Smooth muscle cell (in vitro differentiated cells): ENCODE data around the gene CLDND2. TPM values are rescaled to one million over a fixed set of nuclear protein-coding genes. Genes with fewer than 3 reads are reported as not detected.
"Not testable (repeated sequence)": the region's sequence is repeated elsewhere in the genome, so short reads cannot be mapped to it uniquely, and the experiment has no call there.

Source experiments
- DNase-seq: peaks from one replicate; lab custom pipeline; 2025; ENCODE audit not compliant: unreplicated experiment; lab: John Stamatoyannopoulos, UW
- H2AFZ ChIP-seq: fragments of 200-600 bp; sonication (generic); 2 replicates; pipeline ENCODE4 v1.6.0; 2016; ENCODE audit warnings: antibody characterized with exemption, low read depth, mild to moderate bottlenecking
- H3F3A ChIP-seq: fragments of 200-600 bp; sonication (generic); 2 replicates; pipeline ENCODE4 v1.6.0; 2017; ENCODE audit warnings: antibody characterized with exemption, low read depth
- H3K27ac ChIP-seq: fragments of 200-600 bp; sonication (generic); 2 replicates; pipeline ENCODE4 v1.5.1; 2016; ENCODE audit warnings: low read depth, mild to moderate bottlenecking
- H3K27me3 ChIP-seq: fragments of 200-600 bp; sonication (generic); 2 replicates; pipeline ENCODE4 v1.6.1; 2016; ENCODE audit warnings: low read depth, mild to moderate bottlenecking
- H3K36me3 ChIP-seq: fragments of 200-600 bp; sonication (generic); 2 replicates; pipeline ENCODE4 v1.5.1; 2016; ENCODE audit warnings: low read depth
- H3K4me1 ChIP-seq: fragments of 200-600 bp; sonication (generic); 2 replicates; pipeline ENCODE4 v1.5.1; 2016; ENCODE audit warnings: low read depth
- H3K4me2 ChIP-seq: fragments of 200-600 bp; sonication (generic); 2 replicates; pipeline ENCODE4 v1.6.0; 2016; ENCODE audit warnings: mild to moderate bottlenecking
- H3K4me3 ChIP-seq: fragments of 200-600 bp; sonication (generic); 2 replicates; pipeline ENCODE4 v1.5.1; 2016; ENCODE audit warnings: mild to moderate bottlenecking
- H3K79me2 ChIP-seq: fragments of 200-600 bp; sonication (generic); 2 replicates; pipeline ENCODE4 v1.6.0; 2016; ENCODE audit warnings: low read depth, mild to moderate bottlenecking
- H3K9ac ChIP-seq: fragments of 200-600 bp; sonication (generic); 2 replicates; pipeline ENCODE4 v1.6.0; 2016; ENCODE audit warnings: low read depth
- H3K9me3 ChIP-seq: fragments of 200-600 bp; sonication (generic); replicated peaks from 2 replicates; pipeline ENCODE4 v1.5.1; 2016; ENCODE audit warnings: low read depth
- H4K20me1 ChIP-seq: fragments of 200-600 bp; sonication (generic); 2 replicates; pipeline ENCODE4 v1.6.0; 2016; ENCODE audit warnings: low read depth
- CTCF ChIP-seq: fragments of 200-600 bp; sonication (generic); IDR thresholded peaks from 2 replicates; pipeline ENCODE4 v1.5.1; 2017; ENCODE audit warnings: borderline replicate concordance, mild to moderate bottlenecking, antibody characterized with exemption; ENCODE audit not compliant: insufficient read depth, poor library complexity, severe bottlenecking
- WGBS: methylation state at CpG from one replicate; pipeline ENCODE4 v1.1.7; 2016; ENCODE audit warnings: low lambda C conversion rate; 5-methylcytosine and 5-hydroxymethylcytosine counted together
- polyA plus RNA-seq: library from polyadenylated mRNA; unstranded; fragments of >200 nt; fragmentation: Nextera tagmentation; extraction: Ambion mirVana; gene quantifications from 2 replicates; pipeline ENCODE4 v1.2.1, GENCODE V29; 2016
- total RNA-seq: library from RNA; depleted of rRNA; stranded (reverse); fragments of >200 nt; gene quantifications from 2 replicates; pipeline ENCODE4 v1.2.3, GENCODE V29; 2014

CLDND2 gene
- total and polyA plus RNA-seq, 2 experiments from 2014 or later: 1.4 TPM; not detected in 1

- Histone ChIP-seq H3K27ac (no peak overlapping the region), H3K9ac (no peak overlapping the region), H3F3A (no peaks in the 10 kb centered on the region), H3K79me2 (no peaks in the 10 kb centered on the region), H2AFZ (no peak overlapping the region), H4K20me1 (no peaks in the 10 kb centered on the region), H3K4me3 (no peak overlapping the region), H3K36me3 (no peaks in the 10 kb centered on the region), H3K9me3 (no peaks in the 10 kb centered on the region), H3K4me2 (no peak overlapping the region), H3K4me1 (no peaks in the 10 kb centered on the region), H3K27me3 (no peaks in the 10 kb centered on the region)
- no peak for TF ChIP-seq CTCF
- DNase-seq: no peak
- WGBS: 95% methylated on average over 9 of the region's 9 CpGs
These were observed 33.3 kb upstream of the CLDND2 start for GRCh38 chr19:51402117-51402516.

DNA sequence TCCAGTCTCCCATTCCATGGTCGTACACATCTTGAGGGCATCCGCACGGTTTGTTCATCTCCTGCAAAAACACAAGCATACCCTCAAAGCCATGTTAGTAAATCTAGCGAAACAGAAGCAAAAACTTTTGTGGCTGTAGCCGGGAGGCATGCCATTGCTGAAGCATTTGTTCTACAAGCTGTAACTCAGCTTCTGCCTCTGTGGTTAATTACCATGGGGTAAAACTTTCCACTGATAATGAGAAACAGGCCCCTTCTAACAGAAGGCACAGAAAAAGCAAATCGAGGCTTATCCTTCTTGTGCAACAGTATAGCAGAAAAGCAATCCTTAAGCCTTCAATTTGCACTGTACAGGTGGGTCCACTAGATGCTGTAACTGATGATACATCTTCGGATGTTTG is 31.1 kb upstream of the CLDND2 start:
- not testable (repeated sequence) for DNase-seq, H3K4me1 ChIP-seq, H3K36me3 ChIP-seq, H3K9ac ChIP-seq, H3K9me3 ChIP-seq, H3F3A ChIP-seq, H3K4me3 ChIP-seq, H4K20me1 ChIP-seq, H2AFZ ChIP-seq, H3K27ac ChIP-seq, H3K4me2 ChIP-seq, H3K79me2 ChIP-seq, H3K27me3 ChIP-seq
- 75% methylated on average over 7 of the region's 7 CpGs for WGBS

DNA sequence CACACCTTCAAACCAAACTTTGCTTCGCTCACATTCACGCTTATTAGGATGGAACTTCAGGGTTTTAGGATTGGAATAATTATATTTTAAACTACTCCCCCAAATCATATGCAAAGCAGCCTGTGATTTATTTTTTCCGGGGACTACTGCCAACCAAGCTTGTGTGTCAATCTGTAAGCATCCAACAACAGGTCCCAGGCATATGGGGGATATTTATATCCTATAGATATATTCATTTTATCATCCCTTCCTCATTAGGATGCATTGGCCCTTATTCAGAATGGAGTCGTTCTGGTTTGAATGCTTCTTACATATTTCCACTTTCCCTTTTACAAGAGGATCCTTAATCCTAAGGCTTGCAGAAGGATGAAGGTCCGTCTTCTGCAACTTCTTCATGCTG is 30.4 kb upstream of the CLDND2 start:
- Histone ChIP-seq H3K9me3 (no peaks in the 10 kb centered on the region), H3K36me3 (no peaks in the 10 kb centered on the region), H3K27ac (no peak overlapping the region), H4K20me1 (no peaks in the 10 kb centered on the region), H3K4me2 (no peak overlapping the region), H2AFZ (no peak overlapping the region), H3K4me3 (no peak overlapping the region), H3F3A (no peaks in the 10 kb centered on the region), H3K9ac (no peak overlapping the region), H3K4me1 (peaks cover 9% of the 10 kb centered on the region), H3K27me3 (no peaks in the 10 kb centered on the region), H3K79me2 (no peaks in the 10 kb centered on the region)
- 87% methylated on average over 5 of the region's 5 CpGs for WGBS
- no peak for TF ChIP-seq CTCF
- no peak for DNase-seq

DNA sequence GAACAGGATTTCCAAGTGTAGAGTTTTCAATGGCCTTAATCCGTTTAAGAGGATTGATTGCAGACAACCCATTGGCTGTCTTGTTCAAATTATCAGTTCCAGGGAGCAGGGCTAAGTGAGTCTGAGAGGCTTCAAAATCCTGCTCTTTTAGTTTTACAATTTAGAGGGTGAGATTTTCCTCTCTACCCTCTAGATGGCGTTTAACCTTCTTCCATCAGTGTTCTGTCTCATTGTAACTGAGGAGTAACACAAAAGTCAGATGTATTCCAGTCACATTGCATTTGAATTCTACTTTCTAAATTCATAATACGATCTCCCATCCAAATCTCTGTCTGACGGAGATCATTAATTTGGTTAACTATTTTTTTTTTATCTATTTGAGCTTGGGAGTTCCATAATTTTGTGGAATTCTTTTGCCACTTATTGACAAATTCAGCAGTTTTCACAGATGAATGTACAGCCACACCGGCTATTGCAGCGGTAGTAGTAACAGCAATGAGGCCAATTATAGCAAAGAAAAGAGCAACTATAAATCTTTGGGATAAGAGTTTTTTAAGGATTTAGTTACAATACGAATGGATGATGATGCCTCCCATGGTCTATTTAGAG is 29.4 kb upstream of the CLDND2 start:
- WGBS: 53% methylated on average over 7 of the region's 7 CpGs
- H3F3A ChIP-seq: no peaks in the 10 kb centered on the region
- H3K9me3 ChIP-seq: no peaks in the 10 kb centered on the region
- no peaks in the 10 kb centered on the region for H3K36me3 ChIP-seq
- H3K9ac ChIP-seq: no peak overlapping the region
- peak; percentile 45 for TF ChIP-seq CTCF
- H3K4me3 ChIP-seq: no peak overlapping the region
- H3K27ac ChIP-seq: no peak overlapping the region
- H2AFZ ChIP-seq: peak overlapping the region; percentile 36
- H3K4me2 ChIP-seq: no peak overlapping the region
- H3K4me1 ChIP-seq: peaks cover 9% of the 10 kb centered on the region
- H3K27me3 ChIP-seq: no peaks in the 10 kb centered on the region
- DNase-seq: no peak
- no peaks in the 10 kb centered on the region for H3K79me2 ChIP-seq
- H4K20me1 ChIP-seq: no peaks in the 10 kb centered on the region

- not testable (repeated sequence) for H3K27me3 ChIP-seq, DNase-seq, H2AFZ ChIP-seq, H3K9ac ChIP-seq, H4K20me1 ChIP-seq, H3K27ac ChIP-seq, H3K9me3 ChIP-seq, H3K4me2 ChIP-seq, H3K4me1 ChIP-seq, H3F3A ChIP-seq, H3K36me3 ChIP-seq, H3K4me3 ChIP-seq, H3K79me2 ChIP-seq
- 61% methylated on average over 9 of the region's 9 CpGs for WGBS
These were observed 28.6 kb upstream of the CLDND2 start for GRCh38 chr19:51397453-51397852.
